ENCODE data around the gene KAT8. TPM values are rescaled to one million over a fixed set of nuclear protein-coding genes. Genes with fewer than 3 reads are reported as not detected.

The KAT8 gene
- total and polyA plus RNA-seq, 9 of the 15 experiments (the other 6 are each of a cell fraction or from before 2014, with no cell fraction given), result 10.0 to 98.5 (median 76.4) TPM

DNA sequence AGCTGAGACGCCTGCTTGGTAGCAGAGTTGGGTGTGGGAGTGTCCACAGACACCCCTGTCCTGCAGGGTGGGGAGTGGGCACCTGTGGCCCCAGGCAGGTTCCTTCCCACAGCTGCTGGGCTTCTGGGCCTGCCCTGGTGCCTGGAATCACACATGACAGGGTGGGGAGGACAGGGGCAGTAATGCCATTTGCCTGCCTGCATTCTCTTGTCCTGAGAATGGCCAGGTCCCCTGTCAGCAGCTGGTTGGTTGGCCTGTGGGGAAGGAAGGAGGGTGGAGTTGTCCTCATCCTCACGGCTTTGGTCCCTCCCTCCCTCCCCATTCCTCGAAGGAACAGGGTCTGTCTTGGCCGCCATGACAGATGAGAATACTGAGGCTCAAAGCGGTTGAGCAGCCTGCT lies 33.9 kb upstream of the KAT8 start:
- Histone ChIP-seq H3K79me2 (ENCODE audit: control insufficient read depth, insufficient read depth, low read length) (peaks cover 5% of the 10 kb centered on the region; the same call in 2 of the 3 replicates), H3K4me3 (no peak overlapping the region), H3K27ac (ENCODE audit: extremely low read depth, low read depth, low read length) (no peak overlapping the region), H4K20me1 (replicated peaks; ENCODE audit: control insufficient read depth, insufficient read depth, low read length) (0 out of 2 replicates have a peak, but pooled peaks cover 5% of the 10 kb centered on the region), H2AFZ (ENCODE audit: low read depth, low read length) (no peak overlapping the region), H3K4me1 (replicated peaks in 1 of 2; ENCODE audit: control insufficient read depth in 2 of 2, insufficient read depth in 2 of 2, low read length in 2 of 2) (peaks cover 0 to 81% of the 10 kb centered on the region in 2 experiments; a peak in 3 of 5 replicates), H3K9me1 (ENCODE audit: control insufficient read depth, insufficient read depth, low read length) (no peaks in the 10 kb centered on the region), H3K9me3 (replicated peaks; ENCODE audit: control insufficient read depth, insufficient read depth, low read depth, low read length) (no peaks in the 10 kb centered on the region), H3K27me3 (ENCODE audit: control insufficient read depth in 2 of 2, insufficient read depth in 2 of 2, low read length in 2 of 2) (no peaks in the 10 kb centered on the region), H3K9ac (ENCODE audit: insufficient read depth in 1 of 2, low read depth in 2 of 2, low read length in 2 of 2) (peak overlapping the region in 1 of 2 experiments; percentile 28; a peak in 1 of 4 replicates), H3K36me3 (ENCODE audit: control insufficient read depth, insufficient read depth, low read length) (peaks cover 63% of the 10 kb centered on the region; the same call in 2 of the 3 replicates), H3K4me2 (ENCODE audit: insufficient read depth, low read length) (no peak overlapping the region)
- no peak for ATAC-seq
- no peak for DNase-seq (ENCODE audit: extremely low read depth in 1 of 4, low spot score in 3 of 4)
- ChIA-PET POLR2A (interaction anchor here (1.0 to 2.5 kb wide), 3 partner anchors 11 to 97 kb away, joined by 3 to 15 read pairs (median 5); partner anchors contain the start of gene VKORC1), CTCF (ENCODE audit: low intra/inter-chr PET ratio) (no interaction called here)
- intact Hi-C loops (cut with micrococcal nuclease) (no loop called here), in situ Hi-C loops (cut with MboI) (no loop called here)
- FAIRE-seq, result no peak
- TF ChIP-seq POLR2AphosphoS2 (IDR thresholded peaks at IDR 0.05; ENCODE audit: low read length), result peak; percentile 19; the same call in 1 of the 2 replicates
- TF ChIP-seq, protein P1, sequence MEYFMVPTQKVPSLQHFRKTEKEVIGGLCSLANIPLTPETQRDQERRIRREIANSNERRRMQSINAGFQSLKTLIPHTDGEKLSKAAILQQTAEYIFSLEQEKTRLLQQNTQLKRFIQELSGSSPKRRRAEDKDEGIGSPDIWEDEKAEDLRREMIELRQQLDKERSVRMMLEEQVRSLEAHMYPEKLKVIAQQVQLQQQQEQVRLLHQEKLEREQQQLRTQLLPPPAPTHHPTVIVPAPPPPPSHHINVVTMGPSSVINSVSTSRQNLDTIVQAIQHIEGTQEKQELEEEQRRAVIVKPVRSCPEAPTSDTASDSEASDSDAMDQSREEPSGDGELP (CRISPR knock-in tag; IDR thresholded peaks at IDR 0.05; ENCODE audit: borderline replicate concordance), result 0 out of 2 replicates have a peak, but pooled peaks have one; percentile 15
- TF ChIP-seq GTF2A2 (tag; IDR thresholded peaks at IDR 0.05), result no peak
- peak; percentile 35; the same call in 1 of the 2 replicates for TF ChIP-seq POLR2G (IDR thresholded peaks at IDR 0.05; ENCODE audit: low read depth, low read length)
- no peak for TF ChIP-seq STAT5A (IDR thresholded peaks at IDR 0.05; ENCODE audit: borderline replicate concordance, low read length)
- TF ChIP-seq FOXJ2 (tag; IDR thresholded peaks at IDR 0.05), result no peak
- BruUV-seq (replicated peaks), result no TSS peak
- 80% methylated on average over 3 of the region's 5 CpGs for WGBS (ENCODE audit: insufficient coverage, low coverage, missing lambda C conversion rate)
